Retinal pigment epithelial cell (primary cell): Measurements from ENCODE around the gene SH3RF2.

Experiments
- DNase-seq: peaks from one replicate; pipeline ENCODE4 v3.0.0-alpha.2; 2010; ENCODE audit warnings: low read depth
- H3K4me3 ChIP-seq: 2 replicates; pipeline ENCODE4 v1.5.1; 2011; ENCODE audit warnings: mild to moderate bottlenecking, low read length, control low read depth, moderate library complexity
- CTCF ChIP-seq: conservative IDR thresholded peaks from 2 replicates; pipeline ENCODE4 v1.5.1; 2011; ENCODE audit warnings: low read depth, low read length, control low read depth, inconsistent platforms

Gene SH3RF2

GRCh38 chr5:146015001-146015400, 78.6 kb downstream of the SH3RF2 start:
- DNase-seq: peak; percentile 63
- H3K4me3 ChIP-seq: no peak overlapping the region
- TF ChIP-seq CTCF: no peak

- no peak for TF ChIP-seq CTCF
- DNase-seq: no peak
- H3K4me3 ChIP-seq: no peak overlapping the region
Measured at GRCh38 chr5:146016764-146017484, 80.5 kb downstream of the SH3RF2 start.

GRCh38 chr5:146018514-146019375, 82.4 kb downstream of the SH3RF2 start:
- H3K4me3 ChIP-seq: no peak overlapping the region
- no peak for TF ChIP-seq CTCF
- no peak for DNase-seq

- no peak for DNase-seq
- H3K4me3 ChIP-seq: no peak overlapping the region
- TF ChIP-seq CTCF: no peak
Measured at GRCh38 chr5:146020100-146020499, 83.7 kb downstream of the SH3RF2 start.

- no peak overlapping the region for H3K4me3 ChIP-seq
- TF ChIP-seq CTCF: no peak
- DNase-seq: no peak
Measured at GRCh38 chr5:146024034-146024433, 87.7 kb downstream of the SH3RF2 start.

- no peak for DNase-seq
- no peak for TF ChIP-seq CTCF
- H3K4me3 ChIP-seq: no peak overlapping the region
Measured at GRCh38 chr5:146025114-146025680, 88.8 kb downstream of the SH3RF2 start.
